ENCODE measurements around the gene MYCN. TPM values are rescaled to one million over a fixed set of nuclear protein-coding genes. Genes with fewer than 3 reads are reported as not detected.

Gene MYCN
- total and polyA plus RNA-seq, 2 donors (not counting 3 experiments of a cell fraction or from before 2014, with no cell fraction given) = 0.47 to 6.8 TPM

DNA sequence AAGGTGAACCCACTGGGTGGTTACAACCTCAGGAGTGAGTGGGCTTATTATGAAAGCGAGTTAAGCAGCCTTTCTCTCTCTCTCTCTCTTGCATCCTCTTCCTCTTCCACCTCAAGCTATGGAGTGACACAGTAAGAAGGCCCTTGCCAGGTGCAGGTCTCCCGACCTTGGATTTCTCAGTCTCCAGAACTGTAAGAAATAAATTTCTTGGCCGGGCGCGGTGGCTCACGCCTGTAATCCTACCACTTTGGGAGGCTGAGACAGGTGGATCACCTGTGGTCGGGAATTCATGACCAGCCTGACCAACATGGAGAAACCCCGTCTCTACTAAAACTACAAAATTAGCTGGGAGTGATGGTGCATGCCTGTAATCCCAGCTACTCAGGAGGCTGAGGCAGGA lies 14.4 kb downstream of the MYCN start:
- intact Hi-C loops (cut with micrococcal nuclease) = no loop called here
- FAIRE-seq (no peak), DNase-seq (ENCODE audit: low read depth, low spot score) (no peak)
- Histone ChIP-seq H3K4me2 (ENCODE audit: insufficient read depth, low read length) (no peak overlapping the region), H3K36me3 (ENCODE audit: control insufficient read depth in 2 of 2, extremely low read depth in 1 of 2, insufficient read depth in 2 of 2, low read length in 2 of 2) (no peaks in the 10 kb centered on the region), H3K79me2 (ENCODE audit: control insufficient read depth, insufficient read depth, low read length) (no peaks in the 10 kb centered on the region), H3K27ac (ENCODE audit: insufficient read depth, low read depth, low read length) (no peak overlapping the region), H3K4me1 (ENCODE audit: control insufficient read depth, extremely low read depth, insufficient read depth, low read length) (no peaks in the 10 kb centered on the region), H2AFZ (ENCODE audit: low read depth, low read length) (no peak overlapping the region), H4K20me1 (replicated peaks; ENCODE audit: control insufficient read depth, extremely low read depth, insufficient read depth, low read length) (no peaks in the 10 kb centered on the region), H3K4me3 (replicated peaks in 1 of 3; ENCODE audit: insufficient read depth in 1 of 3, low read depth in 1 of 3, low read length in 3 of 3) (no peak overlapping the region), H3K27me3 (ENCODE audit: control insufficient read depth in 2 of 2, insufficient read depth in 2 of 2, low read length in 2 of 2) (no peaks in the 10 kb centered on the region), H3K9me3 (replicated peaks; ENCODE audit: control insufficient read depth, insufficient read depth, low read length) (no peaks in the 10 kb centered on the region), H3K9me1 (replicated peaks; ENCODE audit: control insufficient read depth, extremely low read depth, insufficient read depth, low read length) (no peaks in the 10 kb centered on the region), H3K9ac (replicated peaks; ENCODE audit: extremely low read depth, insufficient read depth, low read length) (no peak overlapping the region)
- no TSS peak for BruUV-seq (replicated peaks)
- ChIA-PET POLR2A (no interaction called here), CTCF (no interaction called here)
- no peak for TF ChIP-seq POLR2A (IDR thresholded peaks at IDR 0.05; ENCODE audit: low read depth, low read length)
- TF ChIP-seq JUN (IDR thresholded peaks at IDR 0.05; ENCODE audit: borderline replicate concordance, insufficient read depth, insufficient read length, low read depth) = no peak
- TF ChIP-seq, protein P1, sequence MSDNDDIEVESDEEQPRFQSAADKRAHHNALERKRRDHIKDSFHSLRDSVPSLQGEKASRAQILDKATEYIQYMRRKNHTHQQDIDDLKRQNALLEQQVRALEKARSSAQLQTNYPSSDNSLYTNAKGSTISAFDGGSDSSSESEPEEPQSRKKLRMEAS (IDR thresholded peaks at IDR 0.05; ENCODE audit: insufficient read depth, insufficient read length) = no peak
- TF ChIP-seq EZH2 (IDR thresholded peaks at IDR 0.05; ENCODE audit: borderline replicate concordance, low read depth, low read length, severe bottlenecking) = no peak
- no peak for TF ChIP-seq MYC (IDR thresholded peaks at IDR 0.05; ENCODE audit: low read depth, low read length)
- no peak for TF ChIP-seq FOS (IDR thresholded peaks at IDR 0.05; ENCODE audit: borderline replicate concordance, insufficient read depth, low read length)
- dilution Hi-C loops (cut with MboI; ENCODE audit: extremely low pct_ligation_motif_present, low sequenced_read_pairs) = no loop called here

GRCh38 chr2:15955232-15955988 lies 15.1 kb downstream of the MYCN start:
- H2AFZ ChIP-seq (ENCODE audit: low read depth, low read length) = no peak overlapping the region
- no peaks in the 10 kb centered on the region for H3K9me3 ChIP-seq (replicated peaks; ENCODE audit: control insufficient read depth, insufficient read depth, low read length)
- H3K36me3 ChIP-seq (ENCODE audit: control insufficient read depth in 2 of 2, extremely low read depth in 1 of 2, insufficient read depth in 2 of 2, low read length in 2 of 2) = no peaks in the 10 kb centered on the region
- ChIA-PET CTCF (no interaction called here), POLR2A (no interaction called here)
- dilution Hi-C loops (cut with MboI; ENCODE audit: extremely low pct_ligation_motif_present, low sequenced_read_pairs) (no loop called here), intact Hi-C loops (cut with micrococcal nuclease) (no loop called here)
- H3K27me3 ChIP-seq (ENCODE audit: control insufficient read depth in 2 of 2, insufficient read depth in 2 of 2, low read length in 2 of 2) = no peaks in the 10 kb centered on the region
- no peak overlapping the region for H3K4me3 ChIP-seq (replicated peaks in 1 of 3; ENCODE audit: insufficient read depth in 1 of 3, low read depth in 1 of 3, low read length in 3 of 3)
- H3K27ac ChIP-seq (ENCODE audit: insufficient read depth, low read depth, low read length) = no peak overlapping the region
- no peak for TF ChIP-seq EZH2 (IDR thresholded peaks at IDR 0.05; ENCODE audit: borderline replicate concordance, low read depth, low read length, severe bottlenecking)
- TF ChIP-seq MYC (IDR thresholded peaks at IDR 0.05; ENCODE audit: low read depth, low read length) = no peak
- TF ChIP-seq CTCF (IDR thresholded peaks at IDR 0.05; ENCODE audit: extremely low read depth in 1 of 2, insufficient read depth in 1 of 2, low read depth in 1 of 2, low read length in 2 of 2) = no peak
- TF ChIP-seq POLR2AphosphoS5 (IDR thresholded peaks at IDR 0.05; ENCODE audit: insufficient read depth, low read depth, low read length) = no peak
- TF ChIP-seq, protein P1 (IDR thresholded peaks at IDR 0.05; ENCODE audit: insufficient read depth, insufficient read length) = no peak
- TF ChIP-seq JUN (IDR thresholded peaks at IDR 0.05; ENCODE audit: borderline replicate concordance, insufficient read depth, insufficient read length, low read depth) = no peak
- no peak for TF ChIP-seq GATA2 (IDR thresholded peaks at IDR 0.05; ENCODE audit: insufficient read depth, insufficient read length, low read depth, low read length)
- no peak for TF ChIP-seq POLR2A (IDR thresholded peaks at IDR 0.05; ENCODE audit: low read depth, low read length)
- no peak for TF ChIP-seq FOS (IDR thresholded peaks at IDR 0.05; ENCODE audit: borderline replicate concordance, insufficient read depth, low read length)
- no peak overlapping the region for H3K4me2 ChIP-seq (ENCODE audit: insufficient read depth, low read length)
- H3K4me1 ChIP-seq (ENCODE audit: control insufficient read depth, extremely low read depth, insufficient read depth, low read length) = no peaks in the 10 kb centered on the region
- no peaks in the 10 kb centered on the region for H3K9me1 ChIP-seq (replicated peaks; ENCODE audit: control insufficient read depth, extremely low read depth, insufficient read depth, low read length)
- no peaks in the 10 kb centered on the region for H3K79me2 ChIP-seq (ENCODE audit: control insufficient read depth, insufficient read depth, low read length)
- no peak for FAIRE-seq
- H3K9ac ChIP-seq (replicated peaks; ENCODE audit: extremely low read depth, insufficient read depth, low read length) = no peak overlapping the region
- no peak for DNase-seq (ENCODE audit: low read depth, low spot score)
- BruUV-seq (replicated peaks) = no TSS peak
- H4K20me1 ChIP-seq (replicated peaks; ENCODE audit: control insufficient read depth, extremely low read depth, insufficient read depth, low read length) = no peaks in the 10 kb centered on the region

Measured in endothelial cell of umbilical vein (primary cell).